ENCODE results near the gene GGT1. TPM values are rescaled to one million over a fixed set of nuclear protein-coding genes. Genes with fewer than 3 reads are reported as not detected.

GGT1 gene
- total RNA-seq, 6 experiments from 2014 or later: 0.89 to 2.8 (median 1.4) TPM

- Mint-ChIP-seq H3K4me1 (ENCODE audit: low read depth) (no peaks in the 10 kb centered on the region; the same call in 1 of the 2 replicates), H3K9me3 (no peaks in the 10 kb centered on the region), H3K4me3 (no peak overlapping the region), H3K27me3 (ENCODE audit: insufficient read depth) (no peaks in the 10 kb centered on the region; the same call in 1 of the 2 replicates), H3K27ac (no peak overlapping the region), H3K36me3 (ENCODE audit: low read depth) (no peaks in the 10 kb centered on the region)
- DNase-seq: no peak
- no peak for TF ChIP-seq CTCF (IDR thresholded peaks at IDR 0.05)
These were observed 17.0 kb upstream of the GGT1 start for GRCh38 chr22:24585927-24586546.

GRCh38 chr22:24587251-24587650 lies 15.7 kb upstream of the GGT1 start:
- Mint-ChIP-seq H3K9me3 (no peaks in the 10 kb centered on the region), H3K36me3 (ENCODE audit: low read depth) (no peaks in the 10 kb centered on the region), H3K4me1 (ENCODE audit: low read depth) (no peaks in the 10 kb centered on the region; the same call in 1 of the 2 replicates), H3K4me3 (no peak overlapping the region), H3K27ac (no peak overlapping the region), H3K27me3 (ENCODE audit: insufficient read depth) (peaks cover 3% of the 10 kb centered on the region)
- no peak for DNase-seq
- no peak for TF ChIP-seq CTCF (IDR thresholded peaks at IDR 0.05)

- Mint-ChIP-seq H3K4me1 (ENCODE audit: low read depth) (no peaks in the 10 kb centered on the region; the same call in 1 of the 2 replicates), H3K9me3 (no peaks in the 10 kb centered on the region), H3K27me3 (ENCODE audit: insufficient read depth) (peaks cover 3% of the 10 kb centered on the region), H3K4me3 (no peak overlapping the region), H3K27ac (no peak overlapping the region), H3K36me3 (ENCODE audit: low read depth) (no peaks in the 10 kb centered on the region)
- no peak for TF ChIP-seq CTCF (IDR thresholded peaks at IDR 0.05)
- DNase-seq: no peak
These were observed 15.0 kb upstream of the GGT1 start for GRCh38 chr22:24587948-24588347.

GRCh38 chr22:24588381-24588756 lies 14.6 kb upstream of the GGT1 start:
- DNase-seq: no peak
- H3K4me3 Mint-ChIP-seq: no peak overlapping the region
- no peaks in the 10 kb centered on the region for H3K36me3 Mint-ChIP-seq (ENCODE audit: low read depth)
- no peak overlapping the region for H3K27ac Mint-ChIP-seq
- H3K27me3 Mint-ChIP-seq (ENCODE audit: insufficient read depth): peaks cover 3% of the 10 kb centered on the region
- no peak for TF ChIP-seq CTCF (IDR thresholded peaks at IDR 0.05)
- no peaks in the 10 kb centered on the region for H3K9me3 Mint-ChIP-seq
- no peaks in the 10 kb centered on the region; the same call in 1 of the 2 replicates for H3K4me1 Mint-ChIP-seq (ENCODE audit: low read depth)

GRCh38 chr22:24588757-24589481 lies 14.1 kb upstream of the GGT1 start:
- Mint-ChIP-seq H3K27me3 (ENCODE audit: insufficient read depth) (peaks cover 3% of the 10 kb centered on the region), H3K4me1 (ENCODE audit: low read depth) (no peaks in the 10 kb centered on the region; the same call in 1 of the 2 replicates), H3K36me3 (ENCODE audit: low read depth) (no peaks in the 10 kb centered on the region), H3K4me3 (no peak overlapping the region), H3K27ac (no peak overlapping the region), H3K9me3 (no peaks in the 10 kb centered on the region)
- no peak for DNase-seq
- TF ChIP-seq CTCF (IDR thresholded peaks at IDR 0.05): no peak

Measured in HFFc6 (cell line).